Gastrocnemius medialis (tissue), 4 donors: Measurements from ENCODE around the gene HIF1A.
"Not testable (repeated sequence)": the region's sequence is repeated elsewhere in the genome, so short reads cannot be mapped to it uniquely, and the experiment has no call there.

Experiments
- POLR2A ChIP-seq, 2 donors: fragments of 450-650 bp; IDR thresholded peaks; one replicate each; pipeline ENCODE4 v1.6.1; 2017; ENCODE audit warnings: antibody characterized with exemption in 2 of 2, mild to moderate bottlenecking in 2 of 2, moderate library complexity in 2 of 2
- TF ChIP-seq, protein P1 (sequence below), 5 experiments: fragments of 450-650 bp in 3 of 5; fragments of 200-600 bp in 2 of 5; sonication (generic) in 2 of 5; IDR thresholded peaks in 4 of 5; conservative IDR thresholded peaks in 1 of 5; 1 replicate in 4 of 5; 2 replicates in 1 of 5; pipeline ENCODE4 v1.5.1; 2016 to 2019; ENCODE audit warnings: antibody characterized with exemption in 5 of 5, mild to moderate bottlenecking in 3 of 5, moderate library complexity in 3 of 5

DNA sequence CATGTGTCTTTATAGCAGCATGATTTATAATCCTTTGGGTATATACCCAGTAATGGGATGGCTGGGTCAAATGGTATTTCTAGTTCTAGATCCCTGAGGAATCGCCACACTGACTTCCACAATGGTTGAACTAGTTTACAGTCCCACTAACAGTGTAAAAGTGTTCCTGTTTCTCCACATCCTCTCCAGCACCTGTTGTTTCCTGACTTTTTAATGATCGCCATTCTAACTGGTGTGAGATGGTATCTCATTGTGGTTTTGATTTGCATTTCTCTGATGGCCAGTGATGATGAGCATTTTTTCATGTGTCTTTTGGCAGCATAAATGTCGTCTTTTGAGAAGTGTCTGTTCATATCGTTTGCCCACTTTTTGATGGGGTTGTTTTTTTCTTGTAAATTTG, 12.5 kb downstream of the HIF1A start:
- TF ChIP-seq, protein P1, sequence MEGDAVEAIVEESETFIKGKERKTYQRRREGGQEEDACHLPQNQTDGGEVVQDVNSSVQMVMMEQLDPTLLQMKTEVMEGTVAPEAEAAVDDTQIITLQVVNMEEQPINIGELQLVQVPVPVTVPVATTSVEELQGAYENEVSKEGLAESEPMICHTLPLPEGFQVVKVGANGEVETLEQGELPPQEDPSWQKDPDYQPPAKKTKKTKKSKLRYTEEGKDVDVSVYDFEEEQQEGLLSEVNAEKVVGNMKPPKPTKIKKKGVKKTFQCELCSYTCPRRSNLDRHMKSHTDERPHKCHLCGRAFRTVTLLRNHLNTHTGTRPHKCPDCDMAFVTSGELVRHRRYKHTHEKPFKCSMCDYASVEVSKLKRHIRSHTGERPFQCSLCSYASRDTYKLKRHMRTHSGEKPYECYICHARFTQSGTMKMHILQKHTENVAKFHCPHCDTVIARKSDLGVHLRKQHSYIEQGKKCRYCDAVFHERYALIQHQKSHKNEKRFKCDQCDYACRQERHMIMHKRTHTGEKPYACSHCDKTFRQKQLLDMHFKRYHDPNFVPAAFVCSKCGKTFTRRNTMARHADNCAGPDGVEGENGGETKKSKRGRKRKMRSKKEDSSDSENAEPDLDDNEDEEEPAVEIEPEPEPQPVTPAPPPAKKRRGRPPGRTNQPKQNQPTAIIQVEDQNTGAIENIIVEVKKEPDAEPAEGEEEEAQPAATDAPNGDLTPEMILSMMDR (IDR thresholded peaks at IDR 0.05 in 4 of 5, conservative IDR thresholded peaks at IDR 0.05 in 1 of 5) = not testable (repeated sequence)
- not testable (repeated sequence) for TF ChIP-seq POLR2A (IDR thresholded peaks at IDR 0.05)
